PC-9 (cell line): ENCODE data around the gene ATP5F1A.

Source experiments
- EZH2 ChIP-seq: fragments of 200-600 bp; sonication (generic); IDR thresholded peaks from 2 replicates; pipeline ENCODE4 v1.8.0; 2017; ENCODE audit warnings: antibody characterized with exemption, low read depth
- TF ChIP-seq, protein P1 (sequence below): fragments of 200-600 bp; sonication (generic); conservative IDR thresholded peaks from 2 replicates; pipeline ENCODE4 v1.6.1; 2017; ENCODE audit warnings: mixed run types, antibody characterized with exemption, mild to moderate bottlenecking, moderate library complexity

DNA sequence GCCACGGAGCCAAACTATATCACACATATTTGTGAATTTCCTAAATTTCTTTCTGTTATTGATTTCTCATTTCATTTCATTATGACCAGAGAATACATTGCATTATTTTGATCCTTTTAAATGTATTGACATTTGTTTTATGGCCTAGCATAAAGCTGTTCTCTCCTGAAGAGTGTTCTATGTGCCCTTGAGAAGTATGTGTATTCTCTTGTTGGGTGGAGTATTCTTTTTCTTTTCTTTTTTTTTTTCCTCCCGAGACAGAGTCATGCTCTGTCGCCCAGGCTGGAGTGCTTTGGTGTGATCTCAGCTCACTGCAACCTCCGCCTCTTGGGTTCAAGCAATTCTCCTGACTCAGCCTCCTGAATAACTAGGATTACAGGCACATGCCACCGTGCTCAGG is 11.3 kb upstream of the ATP5F1A start:
- TF ChIP-seq, protein P1, sequence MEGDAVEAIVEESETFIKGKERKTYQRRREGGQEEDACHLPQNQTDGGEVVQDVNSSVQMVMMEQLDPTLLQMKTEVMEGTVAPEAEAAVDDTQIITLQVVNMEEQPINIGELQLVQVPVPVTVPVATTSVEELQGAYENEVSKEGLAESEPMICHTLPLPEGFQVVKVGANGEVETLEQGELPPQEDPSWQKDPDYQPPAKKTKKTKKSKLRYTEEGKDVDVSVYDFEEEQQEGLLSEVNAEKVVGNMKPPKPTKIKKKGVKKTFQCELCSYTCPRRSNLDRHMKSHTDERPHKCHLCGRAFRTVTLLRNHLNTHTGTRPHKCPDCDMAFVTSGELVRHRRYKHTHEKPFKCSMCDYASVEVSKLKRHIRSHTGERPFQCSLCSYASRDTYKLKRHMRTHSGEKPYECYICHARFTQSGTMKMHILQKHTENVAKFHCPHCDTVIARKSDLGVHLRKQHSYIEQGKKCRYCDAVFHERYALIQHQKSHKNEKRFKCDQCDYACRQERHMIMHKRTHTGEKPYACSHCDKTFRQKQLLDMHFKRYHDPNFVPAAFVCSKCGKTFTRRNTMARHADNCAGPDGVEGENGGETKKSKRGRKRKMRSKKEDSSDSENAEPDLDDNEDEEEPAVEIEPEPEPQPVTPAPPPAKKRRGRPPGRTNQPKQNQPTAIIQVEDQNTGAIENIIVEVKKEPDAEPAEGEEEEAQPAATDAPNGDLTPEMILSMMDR, result no peak
- TF ChIP-seq EZH2, result no peak
